PC-9 (cell line): Measurements from ENCODE around the gene POLR1G.

Experiments used
- CTCF ChIP-seq: fragments of 200-600 bp; sonication (generic); conservative IDR thresholded peaks from 2 replicates; pipeline ENCODE4 v1.6.1; 2017; ENCODE audit warnings: mixed run types, antibody characterized with exemption, mild to moderate bottlenecking, moderate library complexity
- EZH2 ChIP-seq: fragments of 200-600 bp; sonication (generic); IDR thresholded peaks from 2 replicates; pipeline ENCODE4 v1.8.0; 2017; ENCODE audit warnings: antibody characterized with exemption, low read depth

- TF ChIP-seq CTCF, result no peak
- TF ChIP-seq EZH2, result no peak
Measured at GRCh38 chr19:45356760-45357444, 49.5 kb upstream of the POLR1G start.
